ENCODE results near the gene LGALSL. TPM values are rescaled to one million over a fixed set of nuclear protein-coding genes. Genes with fewer than 3 reads are reported as not detected.

The LGALSL gene
- total RNA-seq, 1 experiment from 2014 or later = 23.8 TPM

GRCh38 chr2:64456293-64456692 is 2.3 kb downstream of the LGALSL start:
- WGBS (ENCODE audit: extremely low coverage, insufficient read length, low lambda C conversion rate) = no CpG with 5 or more reads among the region's 6 CpGs
- Histone ChIP-seq H3K9ac (ENCODE audit: extremely low read depth, insufficient read length, low read length) (no peak overlapping the region), H2BK20ac (ENCODE audit: low read depth, low read length, poor library complexity, severe bottlenecking) (no peak overlapping the region), H4K91ac (ENCODE audit: insufficient read length, low read depth, low read length) (no peak overlapping the region), H3T11ph (ENCODE audit: low read length) (no peak overlapping the region), H2AFZ (ENCODE audit: low read length) (no peak overlapping the region), H2BK5ac (ENCODE audit: insufficient read length, low read length) (no peak overlapping the region), H2BK15ac (ENCODE audit: low read depth, low read length) (no peak overlapping the region), H3K56ac (ENCODE audit: insufficient read length, low read depth, low read length) (no peak overlapping the region), H3K18ac (ENCODE audit: insufficient read length, low read depth, low read length) (no peak overlapping the region), H3K14ac (ENCODE audit: insufficient read depth, low read length) (no peak overlapping the region), H3K4me2 (ENCODE audit: insufficient read depth, insufficient read length, low read length) (no peak overlapping the region), H2BK120ac (ENCODE audit: low read depth, low read length, poor library complexity, severe bottlenecking) (no peak overlapping the region), H2AK5ac (ENCODE audit: insufficient read length, low read length) (no peak overlapping the region), H3K27me3 (ENCODE audit: insufficient read depth, low read length) (no peaks in the 10 kb centered on the region), H3K9me3 (ENCODE audit: control insufficient read depth, low read depth, low read length) (no peaks in the 10 kb centered on the region), H3K4me1 (ENCODE audit: insufficient read depth, low read length) (peaks cover 6% of the 10 kb centered on the region; the same call in 1 of the 2 replicates), H3K27ac (ENCODE audit: insufficient read length, low read depth, low read length) (no peak overlapping the region), H4K5ac (ENCODE audit: insufficient read length, low read depth, low read length) (no peak overlapping the region), H3K79me1 (ENCODE audit: insufficient read depth, low read depth, low read length, poor library complexity, severe bottlenecking) (no peaks in the 10 kb centered on the region), H3K4ac (ENCODE audit: low read depth, low read length) (no peak overlapping the region), H4K20me1 (ENCODE audit: control insufficient read depth, insufficient read depth, insufficient read length) (no peaks in the 10 kb centered on the region), H2BK12ac (ENCODE audit: insufficient read length, low read depth, low read length) (no peak overlapping the region), H3K23ac (ENCODE audit: insufficient read length, low read depth, low read length) (no peak overlapping the region), H3K23me2 (ENCODE audit: insufficient read length, low read depth, low read length, poor library complexity, severe bottlenecking) (peaks cover 11% of the 10 kb centered on the region), H3K79me2 (ENCODE audit: insufficient read depth, low read length) (no peaks in the 10 kb centered on the region), H4K8ac (replicated peaks; ENCODE audit: insufficient read length, low read depth, low read length) (no peak overlapping the region)
- H3K27me3 Mint-ChIP-seq (ENCODE audit: low read depth) = no peaks in the 10 kb centered on the region; the same call in 1 of the 2 replicates
- peaks cover 5 to 31% (median 20%) of the 10 kb centered on the region in 3 experiments; a peak in 6 of 7 replicates for H3K36me3 Mint-ChIP-seq (ENCODE audit: insufficient read depth in 1 of 3, low read depth in 3 of 3)
- DNase-seq = no peak
- H3K9me3 Mint-ChIP-seq = no peaks in the 10 kb centered on the region
- H3K4me1 Mint-ChIP-seq = peaks cover 26 to 27% of the 10 kb centered on the region in 2 experiments
- TF ChIP-seq CTCF (conservative IDR thresholded peaks at IDR 0.05) = no peak
- H3K27ac Mint-ChIP-seq = no peak overlapping the region
- no peak overlapping the region; a peak in 1 of 5 replicates for H3K4me3 Mint-ChIP-seq

All from H9 (cell line).